HG03025 (cell line): Measurements from ENCODE around the gene CYP46A1.

ENCODE experiments used
- ATAC-seq: cut with Tn5 transposase; IDR thresholded peaks from one replicate; pipeline ENCODE4 v1.9.1; 2021; ENCODE audit warnings: mild to moderate bottlenecking, moderate library complexity; ENCODE audit not compliant: unreplicated experiment, low FRiP score

The CYP46A1 gene

DNA sequence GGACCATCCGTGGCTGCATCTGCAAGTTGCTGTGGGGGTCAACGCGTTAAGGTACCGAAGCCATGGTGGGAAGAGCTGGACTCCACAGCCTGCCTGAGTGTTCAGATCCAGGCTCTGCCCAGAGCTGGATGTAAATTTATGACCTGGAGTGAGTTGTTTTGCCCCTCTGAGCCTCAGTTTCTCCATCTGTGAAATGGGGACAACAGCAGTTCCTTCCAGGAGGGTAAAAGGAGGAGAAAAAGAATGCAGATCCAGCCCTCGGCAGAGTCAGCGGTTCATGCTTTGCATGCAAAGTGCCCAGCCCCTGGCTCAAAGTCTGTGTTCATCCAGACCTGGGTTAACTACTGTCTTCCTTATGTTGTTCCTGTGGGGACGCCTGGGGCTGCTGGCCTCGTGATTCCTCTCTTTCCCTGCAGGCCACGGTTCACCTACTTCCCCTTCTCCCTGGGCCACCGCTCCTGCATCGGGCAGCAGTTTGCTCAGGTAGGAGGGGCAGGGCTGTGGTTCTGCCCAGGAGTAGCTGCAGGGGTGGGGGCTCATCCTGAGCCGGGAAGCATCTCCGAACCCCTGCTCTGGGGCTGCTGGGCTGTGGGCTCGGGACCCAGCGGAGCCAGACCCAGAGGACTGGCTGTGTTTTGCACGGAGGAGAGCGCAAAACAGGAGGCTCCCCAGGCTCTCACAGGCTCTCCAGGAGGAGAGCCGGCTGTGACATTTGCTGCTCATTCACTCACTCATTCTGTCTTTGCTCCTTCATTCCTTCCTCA is 41.9 kb downstream of the CYP46A1 start:
- ATAC-seq = no peak

DNA sequence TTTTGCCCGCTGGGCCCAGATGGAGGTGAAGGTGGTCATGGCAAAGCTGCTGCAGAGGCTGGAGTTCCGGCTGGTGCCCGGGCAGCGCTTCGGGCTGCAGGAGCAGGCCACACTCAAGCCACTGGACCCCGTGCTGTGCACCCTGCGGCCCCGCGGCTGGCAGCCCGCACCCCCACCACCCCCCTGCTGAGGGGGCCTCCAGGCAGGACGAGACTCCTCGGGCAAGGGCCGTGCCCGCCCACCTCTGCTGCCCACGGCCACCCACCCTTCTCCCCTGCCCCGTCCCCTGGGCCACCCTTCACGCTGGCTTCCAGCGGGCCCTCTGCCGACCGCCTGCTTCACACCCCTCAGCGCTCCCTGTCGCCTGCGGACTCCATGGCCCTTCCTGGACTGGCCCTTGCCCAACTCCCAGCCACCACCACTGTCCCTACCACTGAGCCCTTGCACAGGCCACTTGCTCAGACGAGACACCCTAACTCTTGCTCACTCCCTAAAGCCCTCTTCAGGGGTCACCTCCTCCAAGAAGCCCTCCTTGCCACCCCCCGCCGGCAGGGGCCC is 42.5 kb downstream of the CYP46A1 start:
- ATAC-seq = no peak

DNA sequence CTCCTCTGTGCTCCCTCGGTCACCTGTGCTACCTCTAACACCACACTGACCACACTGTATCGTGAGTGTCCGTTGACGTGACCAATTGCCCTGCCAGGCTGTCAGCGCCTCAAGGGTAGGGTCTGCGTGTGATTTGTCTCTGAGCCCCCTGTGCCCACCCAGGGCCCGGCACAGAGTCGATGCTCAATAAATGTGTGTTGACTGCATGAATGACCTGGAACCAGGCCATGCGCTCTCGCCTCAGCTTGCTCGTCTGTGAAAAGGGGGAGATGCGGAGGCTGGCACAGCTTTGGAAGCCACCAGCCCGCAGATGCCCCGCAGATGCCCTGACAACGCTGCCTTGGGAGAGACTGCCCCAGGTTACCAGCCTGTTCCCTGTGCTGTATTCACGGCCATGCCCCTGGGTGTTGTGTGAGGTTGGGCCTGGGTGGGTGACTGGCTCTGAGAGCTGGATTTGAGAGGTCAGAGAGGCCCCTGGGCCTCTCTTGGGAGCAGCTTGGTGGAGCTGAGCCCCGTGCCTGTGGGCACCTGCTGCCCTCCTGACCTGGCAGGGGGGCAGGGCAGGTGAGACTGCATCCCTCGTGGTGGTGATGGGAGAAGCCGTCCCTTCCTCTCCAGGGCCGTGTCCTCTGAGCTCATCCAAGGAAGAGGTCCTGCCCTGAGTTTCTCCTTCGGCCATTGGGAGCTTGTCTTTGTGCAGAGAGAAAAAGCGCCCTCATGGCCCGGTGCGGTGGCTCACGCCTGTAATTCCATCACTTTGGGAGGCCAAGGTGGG is 43.2 kb downstream of the CYP46A1 start:
- ATAC-seq = no peak

DNA sequence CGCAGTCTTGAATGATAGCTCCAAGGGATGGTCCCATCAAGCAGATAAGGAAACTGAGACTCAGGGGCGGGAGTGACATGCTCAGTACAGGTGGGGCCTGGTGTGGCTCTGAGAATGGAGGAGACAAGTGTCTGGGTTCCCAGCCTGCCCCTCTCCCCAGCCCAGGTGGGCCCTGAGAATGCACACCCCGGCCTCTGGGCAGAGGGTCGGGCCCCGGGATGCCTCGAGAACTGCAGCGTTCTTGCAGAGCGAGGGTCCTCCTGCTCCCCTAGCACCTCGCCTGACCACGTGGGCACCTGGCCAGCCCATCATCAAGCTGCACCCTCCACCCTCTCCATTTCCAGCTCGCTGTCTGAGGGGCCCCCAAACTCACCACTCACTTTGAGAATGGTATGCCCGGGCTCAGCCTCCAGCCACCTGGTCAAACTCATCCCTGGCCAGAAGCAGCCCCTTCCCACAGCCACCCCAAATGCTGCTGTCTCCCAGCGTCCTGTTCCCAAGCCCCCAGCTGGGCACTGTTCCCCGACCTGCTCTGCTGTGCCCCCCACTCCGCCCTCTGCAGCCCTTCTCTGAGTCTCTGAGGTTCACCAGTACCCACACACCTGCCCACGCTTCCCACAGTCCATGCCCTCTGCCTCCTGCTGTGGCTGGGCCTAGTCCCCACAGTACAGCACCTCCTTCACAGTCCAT is 44.3 kb downstream of the CYP46A1 start:
- no peak for ATAC-seq

DNA sequence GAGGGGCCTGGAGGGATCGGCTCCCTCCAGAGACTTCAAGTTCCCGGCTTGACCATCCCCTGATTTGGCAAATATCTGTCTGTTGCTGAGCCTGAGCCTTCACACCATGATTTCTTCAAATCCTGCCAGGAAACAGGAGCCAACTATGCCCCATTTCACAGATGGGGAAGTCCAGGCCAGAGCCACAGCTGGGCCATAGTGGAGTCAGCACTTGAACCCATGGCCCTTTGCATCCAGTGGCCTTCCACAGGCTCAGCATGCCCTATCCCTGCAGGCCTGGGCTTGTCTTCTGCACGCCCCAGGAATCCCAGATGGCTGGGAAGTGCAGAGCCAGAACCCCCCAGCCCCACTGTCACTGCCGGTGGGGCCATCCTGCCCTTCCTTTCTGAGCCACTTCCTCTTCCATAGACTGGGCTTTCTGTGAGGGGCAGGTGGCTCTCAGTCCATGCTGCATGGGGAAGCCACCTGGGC is 44.9 kb downstream of the CYP46A1 start:
- no peak for ATAC-seq

DNA sequence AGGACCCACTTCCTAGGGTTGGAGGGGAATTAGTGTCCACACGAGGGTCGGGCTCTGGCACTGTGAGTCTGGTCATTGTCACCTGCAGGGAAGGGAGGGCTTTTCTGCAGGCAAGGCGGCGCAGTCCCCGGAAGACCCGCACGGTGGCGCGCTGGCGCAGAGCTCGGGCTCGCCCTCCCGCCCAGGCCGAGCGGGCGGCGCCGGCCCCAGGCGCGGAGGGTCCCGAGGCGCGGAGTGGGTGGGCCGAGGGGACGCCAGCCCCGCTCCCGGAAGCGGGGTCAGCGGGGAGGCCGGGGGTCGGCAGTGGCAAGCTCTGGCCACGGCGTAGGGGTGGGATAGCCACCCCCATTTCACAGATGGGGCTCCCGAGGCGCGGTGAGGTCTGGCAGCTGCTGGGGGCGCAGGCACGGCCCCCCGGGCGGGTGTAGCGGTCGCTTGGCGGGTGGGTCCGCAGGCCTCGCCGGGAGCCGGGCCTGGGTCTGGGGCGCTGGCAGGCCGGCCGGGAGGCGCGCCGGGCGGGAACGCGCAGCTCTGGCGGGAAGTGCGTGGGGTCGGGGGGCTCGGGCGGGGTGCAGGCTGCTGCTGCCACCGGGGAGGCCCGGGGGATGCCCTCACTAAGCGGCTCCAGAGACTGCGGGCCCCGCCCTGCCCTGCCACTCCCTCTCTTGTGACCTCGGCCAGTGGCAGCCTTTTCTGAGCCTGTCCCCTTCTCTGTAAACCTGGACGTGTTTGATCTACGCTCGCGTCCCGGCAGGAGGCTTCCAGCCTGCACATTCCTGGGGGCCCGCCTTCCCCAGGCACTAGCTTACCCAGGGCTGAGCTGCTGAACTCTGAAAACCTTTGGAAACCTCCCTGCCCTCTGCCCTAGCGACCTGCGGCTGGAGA is 46.1 kb downstream of the CYP46A1 start:
- no peak for ATAC-seq

DNA sequence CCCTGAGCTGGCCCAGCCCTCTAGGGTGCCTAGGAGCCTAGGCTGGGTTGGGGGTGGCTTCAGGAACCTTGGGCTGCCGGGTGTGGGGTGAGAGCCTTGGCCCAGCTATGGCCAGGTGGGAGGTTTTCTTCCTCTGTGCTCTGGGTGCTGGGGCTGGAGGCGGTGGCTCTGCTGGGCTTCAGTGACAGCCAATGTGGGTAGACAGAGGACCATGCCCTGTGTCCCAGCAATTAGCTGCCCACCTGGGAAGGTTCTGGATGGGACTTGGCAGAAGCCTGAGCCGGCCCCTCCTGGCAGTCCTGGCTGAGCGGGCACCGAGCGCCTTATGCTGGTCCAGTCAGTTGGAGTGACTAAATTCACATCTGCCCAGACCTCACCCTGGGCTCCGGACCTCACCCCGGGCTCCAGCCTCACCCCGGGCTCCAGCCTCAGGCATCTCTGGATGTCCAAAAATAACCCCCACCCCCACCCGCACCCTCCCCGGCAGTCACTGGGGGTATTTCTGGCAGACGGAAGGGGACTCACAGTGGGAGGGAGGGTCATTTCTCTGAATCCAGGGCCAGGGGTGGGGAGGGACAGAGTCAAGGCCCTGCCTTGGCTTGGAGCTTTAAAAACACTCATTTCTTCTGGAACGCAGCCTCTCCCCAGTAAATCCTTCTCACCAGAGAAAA is 46.9 kb downstream of the CYP46A1 start:
- no peak for ATAC-seq

DNA sequence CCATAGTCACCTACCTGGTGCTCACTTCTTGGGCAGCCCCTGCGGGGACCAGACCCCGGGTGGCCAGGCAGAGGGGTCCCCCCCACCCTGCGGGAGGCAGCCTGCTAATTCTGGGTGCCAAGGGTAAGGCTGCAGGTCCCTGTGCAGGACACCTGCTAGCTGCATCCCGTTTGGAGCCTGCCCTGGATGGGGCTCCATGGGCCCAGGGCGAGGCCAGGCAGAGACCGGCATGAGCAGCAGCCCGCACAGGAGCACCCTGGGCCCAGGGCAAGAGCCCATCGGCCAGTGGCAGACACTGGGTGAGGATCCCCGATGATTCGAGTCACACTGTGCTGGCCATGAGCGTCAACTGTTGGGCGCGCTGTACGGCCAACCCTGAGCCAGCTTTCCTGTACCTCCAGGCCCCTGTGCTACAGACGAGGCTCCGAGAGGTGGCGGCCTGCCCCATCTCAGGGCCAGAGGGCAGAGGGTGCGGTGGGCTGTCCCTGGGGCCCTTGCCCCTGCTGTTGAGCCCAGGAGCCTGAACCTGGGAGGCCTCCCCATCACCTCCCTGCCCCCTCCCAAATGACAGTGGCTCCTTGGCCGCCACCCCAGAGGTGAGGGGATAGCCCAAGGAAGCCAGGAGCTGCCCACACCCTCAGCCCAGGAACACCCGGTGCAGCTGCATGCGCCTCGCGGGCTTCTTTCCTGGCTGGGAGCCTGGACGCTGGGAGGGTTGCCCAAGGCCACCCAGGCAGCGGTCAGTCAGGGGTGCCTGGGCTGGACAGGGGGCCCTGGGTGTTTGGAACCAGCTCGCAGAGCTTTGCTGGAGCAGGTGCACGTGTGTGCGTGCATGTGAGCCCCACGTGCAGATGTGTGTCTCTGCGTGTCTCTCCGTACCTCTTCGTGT is 47.7 kb downstream of the CYP46A1 start:
- ATAC-seq = no peak

DNA sequence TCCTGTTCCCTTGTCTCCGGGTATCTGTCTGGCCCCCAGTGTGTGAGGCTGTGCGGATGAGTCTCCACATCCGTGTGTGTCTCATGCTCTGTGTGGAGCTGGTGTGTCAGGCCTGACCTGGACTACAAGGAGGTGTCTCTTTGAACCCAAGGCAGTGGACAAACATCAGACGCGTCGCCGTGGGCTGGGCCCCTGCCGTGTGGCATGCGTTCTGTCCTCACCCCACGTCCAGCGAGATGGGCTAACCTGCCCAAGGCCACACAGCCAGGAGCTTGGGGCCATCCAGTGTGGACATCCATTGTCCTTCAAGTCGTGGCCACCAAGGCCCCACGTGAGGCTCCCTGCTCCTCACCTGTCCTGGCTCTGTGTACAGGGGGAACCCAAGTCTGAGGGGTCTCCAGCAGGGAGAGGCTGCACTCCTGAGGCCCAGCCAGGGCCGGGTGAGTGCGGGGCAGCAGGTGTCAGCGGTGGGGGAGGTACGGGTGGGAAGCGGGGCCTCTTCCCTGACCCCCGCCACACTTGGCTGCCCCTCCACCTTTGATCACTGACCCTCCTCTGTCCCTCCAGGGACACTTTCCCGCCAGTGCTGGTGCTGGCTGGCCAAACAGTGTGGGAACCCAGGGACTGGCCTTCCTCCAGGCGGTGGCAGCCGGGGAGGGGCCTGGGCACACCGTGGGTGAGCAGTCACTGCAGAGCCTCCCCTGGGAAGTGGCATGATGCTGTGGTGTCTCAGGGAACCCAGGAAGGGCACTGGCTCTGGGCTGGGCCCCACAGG is 48.5 kb downstream of the CYP46A1 start:
- no peak for ATAC-seq

DNA sequence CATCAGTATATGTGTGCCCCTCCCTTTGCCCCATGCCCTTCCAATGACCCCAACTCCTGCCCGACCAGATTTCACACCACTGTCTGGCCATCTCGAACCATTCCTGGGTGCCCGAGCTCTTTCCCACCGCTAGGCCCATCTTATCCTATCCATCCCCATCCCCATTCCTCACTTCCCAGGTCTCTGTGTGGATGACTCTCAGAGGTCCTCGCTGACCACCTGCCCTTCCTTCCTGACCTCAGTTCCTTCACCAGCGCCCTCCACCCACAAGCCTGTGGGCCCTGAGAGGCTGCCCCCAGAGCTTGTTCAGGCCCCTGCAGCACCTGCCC is 49.1 kb downstream of the CYP46A1 start:
- ATAC-seq = no peak

DNA sequence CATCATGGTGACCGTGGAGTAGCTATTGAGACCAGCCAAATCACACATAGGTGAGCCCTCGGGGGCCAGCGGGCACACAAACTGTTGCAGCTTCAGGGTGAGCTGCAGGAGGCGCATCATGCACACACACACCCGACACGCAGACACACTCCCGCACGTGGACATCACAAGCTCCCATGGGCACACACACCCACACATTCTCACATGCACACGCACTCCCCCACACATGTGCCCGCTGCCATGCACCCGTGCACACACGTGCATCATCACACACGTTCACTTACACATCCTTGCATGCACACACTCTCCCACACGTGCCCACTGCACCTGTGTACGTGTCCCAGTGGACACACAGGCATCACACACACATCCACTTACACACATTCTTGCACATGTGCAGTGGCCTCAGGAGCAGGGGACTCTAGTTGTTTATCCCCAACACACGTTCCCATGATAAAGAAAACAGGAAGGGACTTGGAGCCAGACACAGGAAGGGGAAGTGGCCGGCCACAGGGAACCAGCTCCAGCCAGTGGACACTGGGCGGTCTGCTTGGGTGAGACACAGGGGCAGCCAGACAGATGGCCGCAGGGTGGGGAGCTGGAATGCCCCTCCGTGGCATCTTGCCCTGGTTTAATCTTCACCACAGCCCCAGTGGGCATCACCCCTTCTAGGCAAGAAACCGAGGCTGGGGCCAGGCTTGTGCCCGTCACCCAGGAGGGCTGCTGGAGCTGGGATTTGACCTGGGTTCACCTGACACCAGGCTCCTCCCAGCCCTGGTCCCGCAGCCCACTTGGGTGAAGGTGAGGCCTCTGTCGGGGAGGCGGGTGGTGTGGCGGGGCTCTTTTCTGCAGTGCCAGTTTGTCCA is 49.7 kb downstream of the CYP46A1 start:
- ATAC-seq = no peak

DNA sequence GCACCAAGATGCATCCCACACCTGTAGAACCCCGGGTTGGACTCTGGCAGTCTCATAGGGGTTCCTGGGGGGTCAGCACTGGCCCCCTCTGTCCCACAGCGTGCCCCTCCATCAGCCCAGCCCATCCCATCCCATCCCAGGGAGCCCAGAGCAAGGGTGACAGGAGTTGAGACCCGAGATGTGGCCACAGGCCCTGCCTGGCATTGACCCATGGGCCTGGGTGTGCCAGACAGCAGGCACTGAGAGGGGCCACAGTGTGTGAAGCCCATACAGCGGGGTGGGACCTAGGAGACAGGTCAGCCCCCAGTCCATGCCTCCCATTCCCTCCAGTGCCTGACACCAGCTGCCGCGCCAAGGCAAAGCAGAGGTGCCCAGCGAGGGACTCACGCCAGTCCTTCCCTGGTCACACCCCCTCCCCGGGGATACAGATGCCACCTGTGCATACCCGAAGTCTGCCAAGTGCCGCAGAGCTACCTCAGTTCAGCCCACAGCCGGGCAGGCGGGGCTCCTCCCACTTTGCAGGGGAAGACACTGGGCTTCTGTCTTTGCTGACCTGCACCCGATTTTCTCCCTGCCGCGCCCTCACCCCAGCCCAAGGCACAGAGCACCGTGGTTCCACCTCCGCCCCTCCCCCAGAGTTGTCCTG is 50.4 kb downstream of the CYP46A1 start:
- ATAC-seq = no peak

DNA sequence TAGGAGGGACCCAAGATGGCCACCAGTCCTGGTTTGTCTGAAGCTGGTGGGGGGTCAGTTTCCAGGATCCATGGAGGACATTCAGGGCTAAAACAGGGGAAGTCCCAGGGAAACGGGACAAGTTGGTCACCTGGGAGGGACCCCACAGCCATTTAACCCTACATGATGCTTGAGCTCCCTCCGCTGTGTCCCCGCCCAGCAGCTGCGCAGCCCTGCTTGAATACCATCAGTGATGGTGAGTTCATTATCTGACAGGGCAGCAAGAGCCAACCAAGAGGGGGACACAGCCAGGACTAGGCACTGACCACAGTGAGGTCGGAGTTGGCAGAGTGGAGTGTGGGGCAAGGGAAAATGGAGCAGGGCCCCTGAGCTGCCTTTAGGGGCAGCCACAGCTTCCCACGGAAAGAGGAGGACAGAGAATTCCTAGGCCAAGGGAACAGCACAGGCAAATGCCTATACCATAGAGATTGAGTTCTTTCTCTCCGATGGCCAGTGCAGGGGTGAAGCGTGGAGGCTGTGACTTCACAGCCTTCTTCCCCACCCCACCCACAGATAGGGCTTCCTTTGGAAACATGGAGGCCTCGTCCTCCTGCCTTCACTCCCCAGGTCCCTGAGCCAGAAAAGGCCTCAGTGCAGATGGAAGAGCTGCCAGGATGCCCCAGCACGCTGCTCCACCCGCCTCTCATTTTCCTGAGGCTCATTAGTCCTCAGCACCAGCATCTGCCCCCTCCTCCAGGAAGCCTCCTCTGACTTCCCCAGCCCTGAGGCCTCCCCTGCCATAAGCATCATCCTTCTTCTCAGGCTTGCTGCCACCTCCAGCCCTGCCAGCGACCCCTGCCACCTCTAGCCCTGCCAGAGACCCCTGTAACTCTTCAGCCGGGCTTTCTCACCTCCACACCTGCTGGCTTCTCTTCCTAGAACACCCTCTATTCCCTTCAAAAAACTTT is 51.4 kb downstream of the CYP46A1 start:
- no peak for ATAC-seq

DNA sequence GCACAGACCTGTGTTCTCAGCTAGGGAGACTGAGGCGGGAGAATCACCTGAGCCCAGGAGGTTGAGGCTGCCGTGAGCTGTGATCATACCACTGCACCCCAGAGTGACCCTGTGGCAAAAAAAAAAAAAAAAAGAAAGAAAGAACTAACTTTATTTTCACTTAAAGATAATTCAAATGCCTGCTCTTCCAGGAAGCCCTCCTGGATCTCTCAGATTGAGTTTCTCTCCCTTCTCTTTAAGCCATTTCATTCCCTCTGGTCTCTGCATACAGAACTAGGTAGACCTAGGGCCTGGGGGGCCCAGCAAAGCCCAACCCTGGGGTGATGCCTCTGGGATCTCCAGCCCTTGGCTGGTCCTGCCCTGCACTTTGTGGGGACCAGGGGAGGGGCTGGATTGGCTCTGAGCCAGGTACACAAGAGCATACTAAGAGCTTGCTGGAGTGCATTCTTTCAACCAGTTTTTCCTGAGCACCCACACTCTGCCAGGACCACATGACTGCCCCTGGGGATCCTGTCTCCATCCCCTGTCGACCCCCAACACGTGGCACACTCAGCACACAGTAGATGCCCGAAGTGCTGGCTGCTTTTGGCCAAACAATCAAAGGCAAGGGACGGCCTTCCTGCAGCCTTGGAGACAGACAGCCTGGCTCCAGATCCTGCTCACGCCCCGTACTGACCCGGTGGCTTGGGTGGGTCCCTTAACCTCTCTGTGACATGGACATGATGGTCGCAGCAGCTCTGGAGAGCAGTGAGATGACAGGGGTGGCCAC is 52.7 kb downstream of the CYP46A1 start:
- ATAC-seq = no peak
